T-helper 1 cell treated with Interleukin-12 subunit alpha and Interleukin-12 subunit beta and Interleukin-4 antibody, amounts not matched to agents 30 μg/mL and 1 μg/mL, for 36 hours (primary cell): Measurements from ENCODE around the gene BCL7A.
"Not testable (repeated sequence)": the region's sequence is repeated elsewhere in the genome, so short reads cannot be mapped to it uniquely, and the experiment has no call there.

Source experiments
- H3K27ac Mint-ChIP-seq: one replicate; pipeline ENCODE4 v1.8.0; 2021; ENCODE audit warnings: mild to moderate bottlenecking, mixed read lengths
- H3K27me3 Mint-ChIP-seq: one replicate; pipeline ENCODE4 v1.8.0; 2021; ENCODE audit warnings: low read depth, mixed read lengths
- H3K36me3 Mint-ChIP-seq: one replicate; pipeline ENCODE4 v1.8.0; 2021; ENCODE audit warnings: low read depth, mixed read lengths
- H3K4me1 Mint-ChIP-seq: one replicate; pipeline ENCODE4 v1.8.0; 2021; ENCODE audit warnings: low read depth, mixed read lengths
- H3K4me3 Mint-ChIP-seq: one replicate; pipeline ENCODE4 v1.8.0; 2021; ENCODE audit warnings: mild to moderate bottlenecking, moderate library complexity, mixed read lengths
- H3K9me3 Mint-ChIP-seq: one replicate; pipeline ENCODE4 v1.8.0; 2021; ENCODE audit warnings: mixed read lengths

Gene BCL7A

GRCh38 chr12:122021822-122022392 lies at the start of gene BCL7A:
Gene BCL7A, plus strand, starts transcription at chr12:122021884. Its CDS starts 208 bp downstream, at chr12:122022092.
- H3K27ac Mint-ChIP-seq, result peak within 1 kb of the TSS; percentile 85
- peaks cover 42% of the 10 kb centered on the region for H3K27me3 Mint-ChIP-seq
- peaks cover 4% of the 10 kb centered on the region for H3K9me3 Mint-ChIP-seq
- H3K4me1 Mint-ChIP-seq, result peaks cover 11% of the 10 kb centered on the region
- peak within 1 kb of the TSS; percentile 90 for H3K4me3 Mint-ChIP-seq
- peaks cover 1% of the 10 kb centered on the region for H3K36me3 Mint-ChIP-seq

DNA sequence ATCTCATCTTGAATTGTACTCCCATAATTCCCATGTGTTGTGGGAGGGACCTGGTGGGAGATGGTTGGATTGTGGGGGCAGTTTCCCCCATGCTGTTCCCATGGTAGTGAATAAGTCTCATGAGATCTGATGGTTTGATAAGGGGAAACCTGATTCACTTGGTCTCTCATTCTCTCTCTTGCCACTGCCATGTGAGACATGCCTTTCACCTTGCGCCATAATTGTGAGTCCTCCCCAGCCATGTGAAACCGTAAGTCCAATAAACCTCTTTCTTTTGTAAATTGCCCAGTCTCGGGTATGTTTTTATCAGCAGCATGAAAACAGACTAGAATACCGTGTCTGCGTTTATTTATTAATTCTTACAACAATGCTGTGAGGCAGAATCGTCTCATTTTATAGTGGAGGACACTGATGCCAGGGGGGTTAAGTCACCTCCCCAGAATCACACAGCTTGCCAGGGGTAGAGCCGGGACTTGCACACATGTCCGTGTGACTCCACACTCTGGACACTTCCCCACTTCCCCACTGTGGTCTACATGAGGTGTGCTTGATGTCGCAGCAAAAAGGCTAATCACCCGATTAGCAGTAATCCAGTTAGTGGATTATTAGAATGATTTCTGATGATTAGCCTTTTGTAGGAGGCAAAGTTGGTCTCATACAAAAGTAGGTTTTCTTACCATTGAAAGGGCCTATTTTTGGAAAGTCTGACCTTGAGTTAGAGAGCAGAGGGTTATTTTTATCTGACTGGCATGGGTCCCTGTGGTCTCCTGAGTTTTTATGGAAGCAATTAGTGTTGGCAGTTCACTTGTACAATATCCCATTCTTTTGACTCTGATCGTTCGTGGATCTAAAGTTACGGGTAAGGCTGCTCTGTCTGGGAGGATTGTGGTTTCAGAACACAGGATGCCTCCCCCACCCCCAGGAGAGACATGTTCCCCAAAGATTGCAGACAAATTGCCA lies 47.4 kb upstream of the BCL7A start:
- Mint-ChIP-seq H3K4me3 (no peak overlapping the region), H3K4me1 (no peaks in the 10 kb centered on the region), H3K36me3 (peaks cover 1% of the 10 kb centered on the region), H3K27ac (no peak overlapping the region), H3K27me3 (peaks cover 8% of the 10 kb centered on the region), H3K9me3 (peaks cover 17% of the 10 kb centered on the region)

DNA sequence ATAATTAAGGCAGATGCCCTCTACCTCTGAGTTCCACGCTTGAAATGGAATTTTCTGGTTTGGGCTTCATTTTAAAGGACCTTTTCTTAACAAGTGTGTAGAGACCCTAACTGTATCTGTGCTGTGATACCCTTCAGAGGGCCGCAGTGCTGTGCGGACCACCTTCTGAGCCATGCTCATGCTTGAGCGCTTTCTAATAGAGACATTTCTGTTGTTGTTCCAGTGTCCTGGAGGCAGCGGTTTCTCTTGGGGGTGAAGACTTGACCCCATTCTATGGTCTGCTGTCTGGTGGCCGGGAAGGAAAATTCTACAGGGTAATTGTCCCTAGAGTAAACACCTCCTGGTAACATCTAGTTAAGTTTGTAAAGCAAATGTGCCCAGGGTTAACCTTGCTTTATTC lies 46.7 kb upstream of the BCL7A start:
- H3K27ac Mint-ChIP-seq, result no peak overlapping the region
- H3K4me1 Mint-ChIP-seq, result no peaks in the 10 kb centered on the region
- no peak overlapping the region for H3K4me3 Mint-ChIP-seq
- peaks cover 8% of the 10 kb centered on the region for H3K27me3 Mint-ChIP-seq
- H3K9me3 Mint-ChIP-seq, result peaks cover 17% of the 10 kb centered on the region
- H3K36me3 Mint-ChIP-seq, result peaks cover 1% of the 10 kb centered on the region

DNA sequence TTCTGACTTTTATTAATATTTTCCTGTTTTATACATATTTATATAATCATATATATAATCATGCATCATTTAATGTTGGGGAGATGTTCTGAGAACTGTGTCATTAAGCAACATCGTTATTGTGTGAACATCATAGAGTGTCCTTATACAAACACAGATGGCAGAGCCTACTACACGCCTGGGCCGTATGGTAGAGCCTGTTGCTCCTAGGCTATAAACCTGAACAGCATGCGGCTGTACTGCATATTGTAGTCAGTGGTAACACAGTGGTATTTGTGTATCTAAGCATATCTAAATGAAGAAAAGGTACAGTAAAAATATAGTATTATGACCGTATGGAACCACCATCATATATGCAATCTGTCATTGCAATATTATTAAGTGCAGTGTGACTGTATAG lies 44.7 kb upstream of the BCL7A start:
- Mint-ChIP-seq H3K4me3 (no peak overlapping the region), H3K9me3 (peaks cover 16% of the 10 kb centered on the region), H3K36me3 (peaks cover 1% of the 10 kb centered on the region), H3K27me3 (peaks cover 8% of the 10 kb centered on the region), H3K27ac (no peak overlapping the region), H3K4me1 (no peaks in the 10 kb centered on the region)

- Mint-ChIP-seq H3K9me3 (no peaks in the 10 kb centered on the region), H3K4me1 (no peaks in the 10 kb centered on the region), H3K27me3 (peaks cover under 1% of the 10 kb centered on the region), H3K4me3 (no peak overlapping the region), H3K27ac (no peak overlapping the region), H3K36me3 (no peaks in the 10 kb centered on the region)
Observed at GRCh38 chr12:121980191-121980891, 41.3 kb upstream of the BCL7A start.

GRCh38 chr12:121980892-121981272 lies 40.8 kb upstream of the BCL7A start:
- Mint-ChIP-seq H3K4me3 (no peak overlapping the region), H3K4me1 (no peaks in the 10 kb centered on the region), H3K27me3 (no peaks in the 10 kb centered on the region), H3K36me3 (no peaks in the 10 kb centered on the region), H3K9me3 (no peaks in the 10 kb centered on the region), H3K27ac (no peak overlapping the region)

- Mint-ChIP-seq H3K4me3 (no peak overlapping the region), H3K9me3 (no peaks in the 10 kb centered on the region), H3K27ac (no peak overlapping the region), H3K27me3 (no peaks in the 10 kb centered on the region), H3K36me3 (no peaks in the 10 kb centered on the region), H3K4me1 (no peaks in the 10 kb centered on the region)
Observed at GRCh38 chr12:121981456-121981855, 40.2 kb upstream of the BCL7A start.

DNA sequence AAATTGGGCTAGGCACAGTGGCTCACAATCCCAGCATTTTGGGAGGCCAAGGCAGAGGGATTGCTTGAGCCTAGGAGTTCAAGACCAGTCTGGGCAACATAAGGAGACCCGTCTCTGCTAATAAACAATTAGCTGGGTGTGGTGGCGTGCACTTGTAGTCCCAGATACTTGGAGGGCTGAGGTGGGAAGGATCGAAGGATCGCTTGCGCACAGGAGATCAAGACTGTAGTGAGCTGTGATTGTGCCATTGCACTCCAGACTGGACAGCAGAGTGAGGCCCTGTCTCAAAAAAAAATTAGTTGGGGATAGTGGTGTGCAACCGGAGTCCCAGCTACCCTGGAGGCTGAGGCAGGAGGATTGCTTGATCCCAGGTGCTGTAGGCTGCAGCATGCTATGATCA lies 38.7 kb upstream of the BCL7A start:
- Mint-ChIP-seq H3K27ac (no peak overlapping the region), H3K36me3 (no peaks in the 10 kb centered on the region), H3K27me3 (no peaks in the 10 kb centered on the region), H3K9me3 (no peaks in the 10 kb centered on the region), H3K4me1 (no peaks in the 10 kb centered on the region), H3K4me3 (no peak overlapping the region)

- no peak overlapping the region for H3K4me3 Mint-ChIP-seq
- no peaks in the 10 kb centered on the region for H3K4me1 Mint-ChIP-seq
- H3K36me3 Mint-ChIP-seq, result no peaks in the 10 kb centered on the region
- H3K9me3 Mint-ChIP-seq, result no peaks in the 10 kb centered on the region
- no peaks in the 10 kb centered on the region for H3K27me3 Mint-ChIP-seq
- H3K27ac Mint-ChIP-seq, result no peak overlapping the region
Observed at GRCh38 chr12:121983536-121984210, 38.0 kb upstream of the BCL7A start.

GRCh38 chr12:121986489-121987245 lies 35.0 kb upstream of the BCL7A start:
- Mint-ChIP-seq H3K36me3 (no peaks in the 10 kb centered on the region), H3K27ac (no peak overlapping the region), H3K9me3 (no peaks in the 10 kb centered on the region), H3K4me1 (peaks cover 4% of the 10 kb centered on the region), H3K27me3 (no peaks in the 10 kb centered on the region), H3K4me3 (no peak overlapping the region)

- H3K4me3 Mint-ChIP-seq, H3K27me3 Mint-ChIP-seq, H3K36me3 Mint-ChIP-seq, H3K9me3 Mint-ChIP-seq, H3K4me1 Mint-ChIP-seq, H3K27ac Mint-ChIP-seq: not testable (repeated sequence)
Observed at GRCh38 chr12:121988519-121988918, 33.2 kb upstream of the BCL7A start.

DNA sequence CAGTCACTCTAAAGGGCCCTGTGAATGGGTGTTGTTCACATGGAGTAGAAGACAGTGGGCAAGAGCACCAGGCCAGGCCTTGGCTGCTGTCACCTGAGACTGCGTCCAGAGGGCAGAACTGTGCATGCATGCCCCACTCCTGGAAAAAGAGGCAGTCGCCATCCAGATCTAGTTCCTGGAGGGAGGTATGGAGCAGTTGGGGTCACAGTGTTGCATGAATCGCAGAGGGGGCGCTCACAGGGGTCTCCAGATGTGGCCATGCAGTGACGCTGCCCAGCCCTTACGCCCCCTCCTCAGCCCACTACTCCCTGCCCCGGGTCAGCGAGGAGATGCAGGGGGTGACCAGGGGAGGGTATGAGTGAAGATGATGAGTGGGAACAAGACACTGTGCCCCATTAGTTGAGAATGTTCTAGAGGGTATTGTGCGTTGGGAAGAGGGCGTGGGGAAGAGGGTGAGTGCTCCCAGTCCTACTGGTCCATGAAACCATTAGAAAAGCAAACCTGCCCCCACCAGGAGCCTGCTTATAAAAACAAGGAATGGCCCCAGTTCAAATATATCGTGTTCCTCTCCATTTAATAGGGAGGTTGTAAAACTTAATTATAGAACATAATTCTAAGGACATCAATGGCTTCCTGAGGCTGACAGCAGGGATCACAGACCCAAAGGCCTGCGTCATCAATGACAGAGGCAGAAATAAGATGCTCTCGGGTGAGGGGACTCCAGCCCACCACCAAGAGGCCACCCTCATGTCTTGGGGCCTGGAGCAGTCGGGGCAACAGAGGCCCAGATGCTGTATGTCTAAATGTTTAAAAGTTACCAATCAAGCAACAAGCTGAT lies 32.2 kb upstream of the BCL7A start:
- H3K4me1 Mint-ChIP-seq, result peaks cover 8% of the 10 kb centered on the region
- H3K27ac Mint-ChIP-seq, result no peak overlapping the region
- H3K36me3 Mint-ChIP-seq, result no peaks in the 10 kb centered on the region
- H3K27me3 Mint-ChIP-seq, result peaks cover 3% of the 10 kb centered on the region
- H3K4me3 Mint-ChIP-seq, result no peak overlapping the region
- no peaks in the 10 kb centered on the region for H3K9me3 Mint-ChIP-seq

GRCh38 chr12:121990114-121990647 lies 31.5 kb upstream of the BCL7A start:
- peaks cover 8% of the 10 kb centered on the region for H3K4me1 Mint-ChIP-seq
- H3K4me3 Mint-ChIP-seq, result no peak overlapping the region
- H3K9me3 Mint-ChIP-seq, result no peaks in the 10 kb centered on the region
- H3K36me3 Mint-ChIP-seq, result no peaks in the 10 kb centered on the region
- H3K27ac Mint-ChIP-seq, result no peak overlapping the region
- H3K27me3 Mint-ChIP-seq, result peaks cover 3% of the 10 kb centered on the region
